B cell (primary cell): ENCODE results near the gene PYM1.
"Not testable (repeated sequence)": the region's sequence is repeated elsewhere in the genome, so short reads cannot be mapped to it uniquely, and the experiment has no call there.

Experiments used
- CTCF ChIP-seq: fragments of 200-600 bp; IDR thresholded peaks from one replicate; pipeline ENCODE4 v1.8.0; 2022; ENCODE audit warnings: antibody characterized with exemption, mild to moderate bottlenecking
- EZH2 ChIP-seq: IDR thresholded peaks from 2 replicates; pipeline ENCODE4 v1.6.1; 2012; ENCODE audit warnings: borderline replicate concordance, low read depth, mild to moderate bottlenecking, moderate library complexity, low read length; ENCODE audit not compliant: insufficient read depth, poor library complexity, severe bottlenecking

DNA sequence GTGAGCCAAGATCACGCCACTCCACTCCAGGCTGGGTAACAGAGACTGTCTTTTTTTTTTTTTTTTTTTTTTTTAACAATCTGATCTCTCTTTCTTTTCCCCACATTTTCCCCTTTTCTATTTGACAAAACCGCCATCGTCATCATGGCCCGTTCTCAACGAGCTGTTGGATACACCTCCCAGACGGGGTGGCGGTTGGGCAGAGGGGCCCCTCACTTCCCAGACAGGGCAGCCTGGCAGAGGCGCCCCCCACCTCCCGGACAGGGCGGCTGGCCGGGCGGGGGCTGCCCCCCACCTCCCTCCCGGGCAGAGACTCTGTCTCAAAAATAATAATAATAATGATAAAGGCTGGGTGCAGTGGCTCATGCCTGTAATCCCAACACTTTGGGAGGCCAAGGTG, 64.8 kb downstream of the PYM1 start:
- TF ChIP-seq CTCF, EZH2: not testable (repeated sequence)
